HG03575 (cell line): ENCODE results near the gene PTBP1.
"Not testable (repeated sequence)": the region's sequence is repeated elsewhere in the genome, so short reads cannot be mapped to it uniquely, and the experiment has no call there.

ENCODE experiments used
- ATAC-seq: cut with Tn5 transposase; IDR thresholded peaks from one replicate; pipeline ENCODE4 v1.9.1; 2021; ENCODE audit not compliant: unreplicated experiment, insufficient number of reproducible peaks, low FRiP score; ENCODE audit errors: extremely low read depth

The PTBP1 gene

GRCh38 chr19:821825-822503, 24.7 kb downstream of the PTBP1 start, which contains the start of gene PLPPR3:
TSS of gene PLPPR3 (minus strand) at chr19:821955. CDS start at chr19:821559, 396 bp downstream.
- ATAC-seq, result no peak

DNA sequence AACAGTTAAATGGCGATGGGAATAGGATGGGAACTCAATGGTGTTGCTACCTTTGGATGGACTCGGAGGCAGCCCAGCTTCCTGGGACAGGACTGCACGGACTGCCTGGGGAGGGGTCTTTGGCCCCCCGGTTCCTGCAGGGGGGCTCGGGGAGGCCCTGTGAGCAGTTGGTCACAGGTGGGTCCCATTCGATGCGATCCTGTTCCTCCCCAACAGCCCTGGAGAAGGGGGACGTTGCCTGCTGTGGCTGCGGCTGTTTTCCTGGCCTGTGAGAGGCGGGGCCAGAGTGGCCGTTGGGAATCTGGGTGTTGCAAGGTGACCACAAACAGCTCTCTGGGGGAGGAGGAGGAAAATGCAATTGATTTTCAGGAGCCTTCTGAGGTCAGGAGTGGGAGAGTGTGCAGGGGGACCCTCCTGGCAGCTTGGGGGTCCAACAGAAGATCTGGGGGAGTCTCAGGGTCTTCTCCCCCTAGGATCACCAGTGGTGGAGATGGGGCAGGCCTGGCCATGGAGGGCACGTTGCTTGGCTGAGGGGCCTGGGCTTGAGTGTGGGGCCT, 26.4 kb downstream of the PTBP1 start:
- no peak for ATAC-seq

GRCh38 chr19:824885-825284, 27.6 kb downstream of the PTBP1 start:
- no peak for ATAC-seq

- ATAC-seq, result no peak
These were observed 28.8 kb downstream of the PTBP1 start for GRCh38 chr19:825897-826644.

GRCh38 chr19:827314-827709, 30.1 kb downstream of the PTBP1 start:
- ATAC-seq, result no peak

DNA sequence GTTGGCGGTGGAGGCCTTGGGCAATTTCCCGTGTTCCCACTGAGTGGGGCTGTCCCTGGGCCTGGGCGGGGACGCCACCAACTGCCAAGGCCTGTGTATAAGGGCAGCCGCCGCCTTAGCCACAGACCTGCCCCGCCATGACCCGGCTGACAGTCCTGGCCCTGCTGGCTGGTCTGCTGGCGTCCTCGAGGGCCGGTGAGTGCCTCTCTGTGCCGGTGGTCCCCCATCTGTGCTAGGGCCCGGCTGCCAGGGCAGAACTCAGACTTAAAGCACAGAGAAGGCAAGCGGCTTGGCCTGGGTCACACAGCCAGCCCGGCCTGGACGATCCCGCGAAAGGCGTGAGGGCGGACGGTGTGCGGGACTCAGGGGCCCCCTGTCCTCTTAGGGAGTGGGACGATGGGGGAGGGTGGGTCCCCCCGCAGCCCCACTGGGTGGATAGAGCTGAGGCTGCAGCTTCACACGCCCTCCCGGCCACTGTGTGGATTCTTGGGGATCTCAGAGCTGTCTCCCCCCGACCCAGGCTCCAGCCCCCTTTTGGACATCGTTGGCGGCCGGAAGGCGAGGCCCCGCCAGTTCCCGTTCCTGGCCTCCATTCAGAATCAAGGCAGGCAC, 30.6 kb downstream of the PTBP1 start, which contains the start of gene AZU1:
Gene AZU1, plus strand, starts transcription at position 128 of the 612 bp plus-strand sequence. Its CDS starts 10 bp downstream, at position 138.
- no peak for ATAC-seq

DNA sequence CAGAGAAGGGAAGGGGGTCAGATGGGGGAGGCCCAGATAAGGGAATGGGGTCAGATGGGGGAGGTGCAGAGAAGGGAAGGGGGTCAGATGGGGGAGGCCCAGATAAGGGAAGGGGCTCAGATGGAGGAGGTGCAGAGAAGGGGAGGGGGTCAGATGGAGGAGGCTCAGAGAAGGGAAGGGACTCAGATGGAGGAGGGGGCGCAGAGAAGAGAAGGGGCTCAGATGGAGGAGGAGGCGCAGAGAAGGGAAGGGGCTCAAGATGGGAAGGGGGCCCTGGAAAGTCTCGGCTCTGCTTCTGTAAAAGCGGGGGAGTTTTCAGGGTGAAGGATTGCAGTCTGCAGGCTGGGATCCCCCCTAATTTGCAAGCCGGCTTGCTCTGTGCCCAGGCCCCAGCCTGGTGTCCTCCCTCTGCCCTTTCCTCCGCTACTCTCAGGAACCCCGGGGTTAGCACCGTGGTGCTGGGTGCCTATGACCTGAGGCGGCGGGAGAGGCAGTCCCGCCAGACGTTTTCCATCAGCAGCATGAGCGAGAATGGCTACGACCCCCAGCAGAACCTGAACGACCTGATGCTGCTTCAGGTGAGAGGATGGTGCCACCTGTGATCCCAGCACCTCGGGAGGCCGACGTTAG, 32.0 kb downstream of the PTBP1 start:
- no peak for ATAC-seq

GRCh38 chr19:831407-832369, 34.4 kb downstream of the PTBP1 start:
- ATAC-seq, result no peak

DNA sequence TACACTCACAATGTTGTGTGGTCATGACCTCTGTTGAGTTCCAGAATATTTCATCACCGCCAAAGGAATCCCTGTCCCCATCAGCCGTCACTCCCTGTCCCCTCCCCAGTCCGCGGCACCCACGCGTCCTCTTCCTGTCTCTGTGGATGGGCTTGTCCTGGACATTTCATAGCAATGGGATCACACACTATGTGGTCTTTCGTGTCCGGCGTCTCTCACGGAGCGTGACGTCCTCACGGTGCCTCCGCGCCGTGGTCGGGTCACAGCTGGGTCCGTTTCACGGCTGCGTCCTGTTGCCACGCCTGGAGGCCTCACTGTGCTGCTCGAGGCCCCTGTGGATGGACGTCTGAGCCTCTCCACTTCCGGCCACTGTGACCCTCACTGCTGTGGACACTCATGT, 37.0 kb downstream of the PTBP1 start:
- no peak for ATAC-seq

GRCh38 chr19:835210-835810, 38.1 kb downstream of the PTBP1 start:
- ATAC-seq, result no peak

DNA sequence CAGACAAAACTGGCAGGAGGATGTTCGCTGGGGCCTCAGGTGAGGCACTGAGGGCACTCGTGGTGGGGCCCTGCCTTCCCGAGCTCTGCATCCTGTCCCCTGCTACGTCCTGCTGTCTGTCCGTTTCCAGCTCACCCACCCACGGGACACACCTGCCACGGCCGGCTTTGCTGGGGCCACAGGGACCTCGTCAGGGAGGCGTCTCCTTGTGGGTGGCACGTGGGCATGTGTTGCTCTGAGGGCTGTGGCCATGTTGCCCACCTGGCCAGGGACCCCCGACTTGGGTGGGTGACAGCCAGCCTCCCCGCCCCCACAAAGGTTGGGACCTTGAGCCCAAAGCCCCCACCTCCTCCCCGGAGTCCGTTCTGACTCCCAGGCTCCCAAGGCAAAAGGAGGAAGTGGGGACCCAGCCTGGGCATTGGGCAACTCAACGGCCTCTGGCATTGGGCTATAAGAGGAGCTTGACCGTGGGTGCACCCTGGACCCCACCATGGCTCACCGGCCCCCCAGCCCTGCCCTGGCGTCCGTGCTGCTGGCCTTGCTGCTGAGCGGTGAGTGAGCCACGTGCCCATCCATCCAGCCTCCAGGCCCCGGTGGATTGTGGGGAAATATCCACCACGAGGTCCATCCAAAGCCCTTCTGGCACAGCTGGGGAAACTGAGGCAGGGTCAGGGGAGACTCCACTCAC, 43.4 kb downstream of the PTBP1 start, which contains the start of gene PRTN3:
Gene PRTN3, plus strand, starts transcription at position 481 of the 688 bp plus-strand sequence. Its CDS starts 10 bp downstream, at position 491.
- no peak for ATAC-seq

DNA sequence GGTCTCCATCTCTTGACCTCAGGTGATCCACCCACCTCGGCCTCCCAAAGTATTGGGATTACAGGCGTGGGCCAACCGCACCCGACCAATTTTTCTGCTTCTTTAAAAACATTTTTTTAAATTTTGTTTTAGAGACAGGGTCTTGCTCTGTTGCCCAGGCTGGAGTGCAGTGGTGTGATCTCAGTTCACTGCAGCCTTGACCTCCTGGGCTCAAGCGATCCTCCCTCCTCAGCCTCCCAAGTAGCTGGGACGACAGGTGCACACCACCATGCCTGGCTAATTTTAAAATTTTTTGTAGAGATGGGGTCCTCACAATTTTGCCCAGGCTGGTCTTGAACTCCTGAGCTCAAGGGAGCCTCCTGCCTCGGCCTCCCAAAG, 45.5 kb downstream of the PTBP1 start:
- ATAC-seq, result not testable (repeated sequence)

- ATAC-seq, result no peak
These were observed 46.1 kb downstream of the PTBP1 start for GRCh38 chr19:843180-843835.

DNA sequence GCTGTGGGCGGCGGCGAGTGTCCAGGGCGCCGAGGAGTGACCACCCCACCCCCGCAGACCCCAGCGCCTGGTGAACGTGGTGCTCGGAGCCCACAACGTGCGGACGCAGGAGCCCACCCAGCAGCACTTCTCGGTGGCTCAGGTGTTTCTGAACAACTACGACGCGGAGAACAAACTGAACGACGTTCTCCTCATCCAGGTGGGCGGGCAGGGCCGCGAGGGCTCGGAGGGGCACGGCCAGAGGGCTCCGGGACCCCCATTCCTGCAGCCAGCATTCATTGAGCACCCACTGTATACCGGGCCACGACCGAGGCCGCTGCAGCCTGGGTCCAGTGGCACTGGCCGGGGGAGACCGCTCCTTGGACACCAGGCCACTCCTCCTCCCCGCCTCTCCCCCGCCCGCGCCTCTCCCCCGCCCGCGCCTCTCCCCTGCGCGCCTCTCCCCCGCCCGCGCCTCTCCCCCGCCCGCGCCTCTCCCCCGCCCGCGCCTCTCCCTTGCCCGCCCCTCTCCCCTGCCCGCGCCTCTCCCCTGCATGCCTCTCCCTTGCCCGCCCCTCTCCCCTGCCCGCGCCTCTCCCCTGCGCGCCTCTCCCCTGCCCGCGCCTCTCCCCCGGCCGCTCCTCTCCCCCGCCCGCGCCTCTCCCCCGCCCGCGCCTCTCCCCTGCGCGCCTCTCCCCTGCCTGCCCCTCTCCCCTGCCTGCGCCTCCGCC, 46.7 kb downstream of the PTBP1 start:
- no peak for ATAC-seq

- ATAC-seq, result no peak
These were observed 47.3 kb downstream of the PTBP1 start for GRCh38 chr19:844546-844971.
